DLD1 (cell line): ENCODE data around the gene DNMBP.
"Not testable (repeated sequence)": the region's sequence is repeated elsewhere in the genome, so short reads cannot be mapped to it uniquely, and the experiment has no call there.

Experiments used
- in situ Hi-C: cut with HindIII; loops from 2 replicates; pipeline ENCODE4 v1.10.0; 2017; ENCODE audit warnings: low sequenced_read_pairs

The DNMBP gene

GRCh38 chr10:99844433-99844955, 165.3 kb downstream of the DNMBP start:
- in situ Hi-C loops = no loop called here

- in situ Hi-C loops = no loop called here
Measured at GRCh38 chr10:99843310-99843709, 166.4 kb downstream of the DNMBP start.

- in situ Hi-C loops = no loop called here
Measured at GRCh38 chr10:99841746-99842145, 168.0 kb downstream of the DNMBP start.

GRCh38 chr10:99840859-99841258, 168.9 kb downstream of the DNMBP start:
- in situ Hi-C loops = not testable (repeated sequence)

- in situ Hi-C loops = no loop called here
Measured at GRCh38 chr10:99836711-99837110, 173.0 kb downstream of the DNMBP start.

GRCh38 chr10:99835947-99836346, 173.8 kb downstream of the DNMBP start:
- in situ Hi-C loops = no loop called here

- in situ Hi-C loops = no loop called here
Measured at GRCh38 chr10:99834410-99834809, 175.3 kb downstream of the DNMBP start.

GRCh38 chr10:99832439-99832838, 177.3 kb downstream of the DNMBP start:
- in situ Hi-C loops = no loop called here

GRCh38 chr10:99828464-99828863, 181.3 kb downstream of the DNMBP start:
- in situ Hi-C loops = no loop called here

GRCh38 chr10:99827936-99828335, 181.8 kb downstream of the DNMBP start:
- in situ Hi-C loops = no loop called here
